Upper lobe of left lung (tissue), 4 donors: ENCODE measurements around the gene PCBD1.

Experiments used
- CTCF ChIP-seq, 6 experiments: fragments of 450-650 bp in 4 of 6; fragments of 200-600 bp in 2 of 6; sonication (generic) in 2 of 6; IDR thresholded peaks; one replicate each; pipeline ENCODE4 v1.5.1; 2016 to 2019; ENCODE audit warnings: antibody characterized with exemption in 6 of 6
- EP300 ChIP-seq, 4 donors: sonication (generic); formaldehyde crosslinking; IDR thresholded peaks; one replicate each; pipeline ENCODE4 v1.5.1; 2017; ENCODE audit warnings: antibody characterized with exemption in 4 of 4, control low read depth in 2 of 4
- POLR2A ChIP-seq, 4 donors: fragments of 450-650 bp; IDR thresholded peaks; one replicate each; pipeline ENCODE4 v1.5.1; 2016 to 2017; ENCODE audit warnings: antibody characterized with exemption in 4 of 4, mild to moderate bottlenecking in 2 of 4

GRCh38 chr10:70845816-70846215 is 42.5 kb downstream of the PCBD1 start:
- TF ChIP-seq POLR2A (IDR thresholded peaks at IDR 0.05) (no peak), CTCF (IDR thresholded peaks at IDR 0.05) (no peak), EP300 (IDR thresholded peaks at IDR 0.05) (no peak)
